Endothelial cell of umbilical vein (primary cell): ENCODE results near the gene FAM98C. TPM values are rescaled to one million over a fixed set of nuclear protein-coding genes. Genes with fewer than 3 reads are reported as not detected.

ENCODE experiments used
- BruUV-seq: library from RNA; stranded (reverse); fragments of 400-500 nt; replicated peaks from 2 replicates; lab custom pipeline; 2021; lab: Mats Ljungman, UMichigan
- CTCF ChIA-PET: fragments of 300-600, 350-600 bp; sonication (Branson Sonifier 250); formaldehyde crosslinking; loops from one replicate; lab custom pipeline; 2021; ENCODE audit warnings: antibody characterized with exemption, inconsistent platforms; lab: Charles Lee
- POLR2A ChIA-PET: fragments of 300-600, 350-600 bp; sonication (Branson Sonifier 250); formaldehyde crosslinking; loops from one replicate; lab custom pipeline; 2021; ENCODE audit warnings: antibody characterized with exemption, inconsistent platforms; lab: Charles Lee
- DNase-seq: peaks from one replicate; pipeline ENCODE4 v3.0.0-alpha.2; 2011; ENCODE audit warnings: low read depth, low spot score
- FAIRE-seq: peaks from 2 replicates; lab custom pipeline; 2011; peaks lifted over from hg19 to GRCh38; lab: Jason Lieb, UNC
- H2AFZ ChIP-seq: 2 replicates; pipeline ENCODE4 v1.6.0; 2012; ENCODE audit warnings: low read depth, low read length, control low read depth, inconsistent platforms
- H3K27ac ChIP-seq: 2 replicates; pipeline ENCODE4 v1.5.1; 2011; ENCODE audit warnings: low read depth, mild to moderate bottlenecking, control low read depth, low read length, moderate library complexity; ENCODE audit not compliant: insufficient read depth
- H3K27me3 ChIP-seq, 2 experiments: 2 replicates each; pipeline versions ENCODE4 v1.6.0 to v1.6.1; 2011; ENCODE audit warnings: low read length in 2 of 2, mixed read lengths in 1 of 2; ENCODE audit not compliant: control insufficient read depth in 2 of 2, insufficient read depth in 2 of 2
- H3K36me3 ChIP-seq, 2 experiments: 2 replicates in 1 of 2; 3 replicates in 1 of 2; pipeline ENCODE4 v1.5.1; 2011; ENCODE audit warnings: low read length in 2 of 2, mild to moderate bottlenecking in 1 of 2, moderate library complexity in 1 of 2; ENCODE audit not compliant: control insufficient read depth in 2 of 2, insufficient read depth in 2 of 2; ENCODE audit errors: extremely low read depth in 1 of 2
- H3K4me1 ChIP-seq: 3 replicates; pipeline ENCODE4 v1.5.1; 2011; ENCODE audit warnings: mild to moderate bottlenecking, low read length; ENCODE audit not compliant: control insufficient read depth, insufficient read depth; ENCODE audit errors: extremely low read depth
- H3K4me2 ChIP-seq: 2 replicates; pipeline ENCODE4 v1.6.1; 2011; ENCODE audit warnings: low read length, control low read depth, mixed read lengths; ENCODE audit not compliant: insufficient read depth
- H3K4me3 ChIP-seq, 3 experiments: fragments of 200-600 bp in 1 of 3; sonication (generic), shearing (Covaris generic) in 1 of 3; replicated peaks in 1 of 3; 2 replicates each; pipeline ENCODE4 v1.5.1; 2011 to 2016; ENCODE audit warnings: control low read depth in 3 of 3, low read length in 3 of 3, mild to moderate bottlenecking in 2 of 3, inconsistent platforms in 1 of 3, low read depth in 1 of 3, moderate library complexity in 1 of 3; ENCODE audit not compliant: insufficient read depth in 1 of 3
- H3K79me2 ChIP-seq: 2 replicates; pipeline ENCODE4 v1.6.0; 2012; ENCODE audit warnings: low read length, inconsistent platforms; ENCODE audit not compliant: control insufficient read depth, insufficient read depth
- H3K9ac ChIP-seq: replicated peaks from 2 replicates; pipeline ENCODE3; 2011; ENCODE audit warnings: low read length, control low read depth; ENCODE audit not compliant: insufficient read depth; ENCODE audit errors: extremely low read depth
- H3K9me1 ChIP-seq: replicated peaks from 3 replicates; pipeline ENCODE4 v1.6.0; 2011; ENCODE audit warnings: mild to moderate bottlenecking, low read length; ENCODE audit not compliant: control insufficient read depth, insufficient read depth; ENCODE audit errors: extremely low read depth
- H3K9me3 ChIP-seq: replicated peaks from 2 replicates; pipeline ENCODE4 v1.5.1; 2012; ENCODE audit warnings: low read length, inconsistent platforms; ENCODE audit not compliant: control insufficient read depth, insufficient read depth
- H4K20me1 ChIP-seq: replicated peaks from 2 replicates; pipeline ENCODE3; 2011; ENCODE audit warnings: mild to moderate bottlenecking, low read length; ENCODE audit not compliant: control insufficient read depth, insufficient read depth; ENCODE audit errors: extremely low read depth
- EZH2 ChIP-seq: IDR thresholded peaks from 2 replicates; pipeline ENCODE4 v1.6.1; 2012; ENCODE audit warnings: borderline replicate concordance, low read depth, mild to moderate bottlenecking, moderate library complexity, low read length, inconsistent platforms; ENCODE audit not compliant: severe bottlenecking
- FOS ChIP-seq: IDR thresholded peaks from 2 replicates; pipeline ENCODE4 v1.6.1; 2011; ENCODE audit warnings: mild to moderate bottlenecking, low read length, moderate library complexity, borderline replicate concordance; ENCODE audit not compliant: insufficient read depth
- JUN ChIP-seq: IDR thresholded peaks from 2 replicates; pipeline ENCODE4 v1.6.1; 2011; ENCODE audit warnings: borderline replicate concordance, low read depth; ENCODE audit not compliant: insufficient read length, insufficient read depth
- POLR2A ChIP-seq: IDR thresholded peaks from 2 replicates; pipeline ENCODE4 v1.6.1; 2012; ENCODE audit warnings: low read depth, mild to moderate bottlenecking, control low read depth, low read length
- POLR2AphosphoS5 ChIP-seq: IDR thresholded peaks from 2 replicates; pipeline ENCODE4 v1.6.1; 2012; ENCODE audit warnings: low read depth, mild to moderate bottlenecking, control low read depth, low read length, moderate library complexity; ENCODE audit not compliant: insufficient read depth
- dilution Hi-C: fragments of 300-500 bp; cut with MboI; formaldehyde crosslinking; loops from one replicate; pipeline ENCODE4 v1.15.0; 2019; ENCODE audit warnings: low sequenced_read_pairs; ENCODE audit not compliant: extremely low pct_ligation_motif_present
- intact Hi-C: fragments of 100-400 bp; cut with micrococcal nuclease; formaldehyde crosslinking; loops from one replicate; pipeline ENCODE4 v1.10.0; 2022
- polyA plus RNA-seq, 4 experiments: library from polyadenylated mRNA; depleted of rRNA in 3 of 4; stranded (reverse) in 3 of 4; unstranded in 1 of 4; fragments of >200 nt; gene quantifications; 2 replicates each; pipeline versions ENCODE4 v1.2.1 to v1.2.3, GENCODE V29; 2011 to 2012; ENCODE audit warnings: missing spikeins in 1 of 4
- total RNA-seq: library from RNA; stranded (reverse); gene quantifications from 2 replicates; pipeline ENCODE4 v1.2.3, GENCODE V29; 2021
- TF ChIP-seq, protein P1 (sequence below): IDR thresholded peaks from 2 replicates; pipeline ENCODE4 v1.6.1; 2011; ENCODE audit not compliant: insufficient read depth, insufficient read length
- TF ChIP-seq, protein P2 (sequence below), 2 donors: IDR thresholded peaks; 1 replicate in 1 of 2; 2 replicates in 1 of 2; pipeline ENCODE4 v1.5.1; 2011; ENCODE audit warnings: low read length in 2 of 2, mild to moderate bottlenecking in 2 of 2, moderate library complexity in 2 of 2, control low read depth in 1 of 2, inconsistent platforms in 1 of 2, low read depth in 1 of 2; ENCODE audit not compliant: insufficient read depth in 1 of 2; ENCODE audit errors: extremely low read depth in 1 of 2

FAM98C gene
- total and polyA plus RNA-seq, 2 donors (not counting 3 experiments of a cell fraction or from before 2014, with no cell fraction given), result 12.6 to 13.0 TPM

DNA sequence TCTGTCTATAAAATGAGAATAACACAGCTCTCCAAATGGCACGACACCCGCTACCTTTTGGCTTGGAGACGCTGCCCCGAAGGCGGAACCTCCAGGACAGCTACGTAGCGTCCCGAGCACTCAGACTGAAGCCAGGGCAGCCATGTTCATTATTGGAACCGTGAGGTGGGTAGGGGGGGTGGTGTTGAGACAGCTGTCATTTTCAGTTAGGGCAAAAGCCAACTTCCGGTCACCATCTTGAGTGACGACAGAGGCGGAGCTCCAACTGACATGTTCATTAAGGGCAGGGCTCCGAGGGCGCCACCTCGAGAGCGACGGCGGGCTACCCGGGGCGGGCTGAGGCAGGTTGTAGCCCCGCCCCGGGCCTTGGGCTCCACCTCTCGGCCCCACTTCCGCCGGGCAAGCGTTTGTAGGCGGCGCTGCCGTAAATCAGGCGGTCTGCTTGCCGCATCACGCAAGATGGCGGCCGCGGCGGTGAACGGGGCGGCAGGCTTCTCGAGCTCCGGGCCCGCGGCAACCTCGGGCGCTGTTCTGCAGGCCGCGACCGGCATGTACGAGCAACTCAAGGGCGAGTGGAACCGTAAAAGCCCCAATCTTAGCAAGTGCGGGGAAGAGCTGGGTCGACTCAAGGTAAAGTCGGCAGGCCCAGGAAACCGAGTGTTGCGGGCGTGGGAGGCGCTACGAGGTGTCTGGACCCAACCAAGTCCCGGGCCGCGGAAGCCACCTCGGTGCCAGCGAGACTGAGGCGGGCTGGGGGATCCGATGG, 28.4 kb upstream of the FAM98C start, which contains the start of gene PSMD8:
Gene PSMD8 (plus strand): TSS at position 240 of the 766 bp plus-strand sequence. CDS start 31 bp downstream, at position 271.
- intact Hi-C loops, result loop anchor here (1.0 to 2.0 kb wide), 5 partner anchors 12 to 130 kb away; partner anchors contain the start of genes CATSPERG, FAM98C, GGN and SPRED3
- peak within 1 kb of the TSS; percentile 93 for H3K4me2 ChIP-seq
- FAIRE-seq, result peak; percentile 98

More for the DNA sequence above, 28.4 kb upstream of the FAM98C start, which contains the start of gene PSMD8:
- dilution Hi-C loops, result no loop called here
- Histone ChIP-seq H3K27me3 (peaks cover 4 to 5% of the 10 kb centered on the region in 2 experiments), H3K9me1 (no peaks in the 10 kb centered on the region), H4K20me1 (no peaks in the 10 kb centered on the region), H3K9me3 (no peaks in the 10 kb centered on the region), H3K9ac (peak within 1 kb of the TSS; percentile 95), H3K27ac (peak within 1 kb of the TSS; percentile 87), H3K4me3 (peak within 1 kb of the TSS; percentile 70 to 86 (median 70)), H3K79me2 (peaks cover 27% of the 10 kb centered on the region), H2AFZ (peak within 1 kb of the TSS; percentile 98), H3K4me1 (peaks cover 14% of the 10 kb centered on the region), H3K36me3 (peaks cover 0 to 15% of the 10 kb centered on the region in 2 experiments)
- CTCF ChIA-PET, result interaction anchor here (0.8 to 1.8 kb wide), 17 partner anchors 10 to 556 kb away, joined by 3 to 20 read pairs (median 4); partner anchors contain the start of genes CATSPERG, FAM98C, GGN and MRPS12
- DNase-seq, result peak; percentile 99
- POLR2A ChIA-PET, result interaction anchor here (0.6 to 1.9 kb wide), 6 partner anchors 12 to 968 kb away, joined by 3 to 39 read pairs (median 8); partner anchors contain the start of genes CATSPERG, FAM98C, GGN and SAMD4B
- BruUV-seq, result no TSS peak
- TF ChIP-seq FOS, result no peak
- TF ChIP-seq JUN, result peak; percentile 23
- TF ChIP-seq, protein P1, sequence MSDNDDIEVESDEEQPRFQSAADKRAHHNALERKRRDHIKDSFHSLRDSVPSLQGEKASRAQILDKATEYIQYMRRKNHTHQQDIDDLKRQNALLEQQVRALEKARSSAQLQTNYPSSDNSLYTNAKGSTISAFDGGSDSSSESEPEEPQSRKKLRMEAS, result peak; percentile 52
- TF ChIP-seq POLR2A, result peak; percentile 98
- peak; percentile 99 for TF ChIP-seq POLR2AphosphoS5
- TF ChIP-seq EZH2, result no peak
- TF ChIP-seq, protein P2, sequence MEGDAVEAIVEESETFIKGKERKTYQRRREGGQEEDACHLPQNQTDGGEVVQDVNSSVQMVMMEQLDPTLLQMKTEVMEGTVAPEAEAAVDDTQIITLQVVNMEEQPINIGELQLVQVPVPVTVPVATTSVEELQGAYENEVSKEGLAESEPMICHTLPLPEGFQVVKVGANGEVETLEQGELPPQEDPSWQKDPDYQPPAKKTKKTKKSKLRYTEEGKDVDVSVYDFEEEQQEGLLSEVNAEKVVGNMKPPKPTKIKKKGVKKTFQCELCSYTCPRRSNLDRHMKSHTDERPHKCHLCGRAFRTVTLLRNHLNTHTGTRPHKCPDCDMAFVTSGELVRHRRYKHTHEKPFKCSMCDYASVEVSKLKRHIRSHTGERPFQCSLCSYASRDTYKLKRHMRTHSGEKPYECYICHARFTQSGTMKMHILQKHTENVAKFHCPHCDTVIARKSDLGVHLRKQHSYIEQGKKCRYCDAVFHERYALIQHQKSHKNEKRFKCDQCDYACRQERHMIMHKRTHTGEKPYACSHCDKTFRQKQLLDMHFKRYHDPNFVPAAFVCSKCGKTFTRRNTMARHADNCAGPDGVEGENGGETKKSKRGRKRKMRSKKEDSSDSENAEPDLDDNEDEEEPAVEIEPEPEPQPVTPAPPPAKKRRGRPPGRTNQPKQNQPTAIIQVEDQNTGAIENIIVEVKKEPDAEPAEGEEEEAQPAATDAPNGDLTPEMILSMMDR (IDR thresholded peaks at IDR 0.05; ENCODE audit: extremely low read depth in 1 of 2, insufficient read depth in 1 of 2, low read depth in 1 of 2, low read length in 2 of 2), result peak in 1 of 2 donors; percentile 33
